ENCODE data around the gene WIPF3.

WIPF3 gene

DNA sequence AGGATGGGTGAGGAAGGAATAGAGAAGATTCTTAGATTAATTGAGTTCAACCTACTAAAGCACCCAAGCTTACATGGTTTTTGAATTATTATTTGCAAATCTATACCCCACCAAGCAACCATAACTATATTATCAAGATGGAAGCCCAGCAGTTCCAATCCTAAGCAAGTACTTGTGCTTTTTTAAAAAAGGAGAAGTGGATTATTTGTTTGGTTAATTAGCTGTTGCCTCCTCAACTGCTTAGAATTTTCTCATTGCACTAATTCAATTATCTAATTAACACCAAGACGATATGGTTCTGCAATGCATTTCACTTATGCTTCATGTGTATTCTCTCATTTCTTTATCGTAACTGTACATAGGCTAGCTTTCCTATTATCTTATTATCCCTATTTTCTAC is 27.3 kb upstream of the WIPF3 start:
- DNase-seq (ENCODE audit: low spot score): no peak
- TF ChIP-seq, protein P1, sequence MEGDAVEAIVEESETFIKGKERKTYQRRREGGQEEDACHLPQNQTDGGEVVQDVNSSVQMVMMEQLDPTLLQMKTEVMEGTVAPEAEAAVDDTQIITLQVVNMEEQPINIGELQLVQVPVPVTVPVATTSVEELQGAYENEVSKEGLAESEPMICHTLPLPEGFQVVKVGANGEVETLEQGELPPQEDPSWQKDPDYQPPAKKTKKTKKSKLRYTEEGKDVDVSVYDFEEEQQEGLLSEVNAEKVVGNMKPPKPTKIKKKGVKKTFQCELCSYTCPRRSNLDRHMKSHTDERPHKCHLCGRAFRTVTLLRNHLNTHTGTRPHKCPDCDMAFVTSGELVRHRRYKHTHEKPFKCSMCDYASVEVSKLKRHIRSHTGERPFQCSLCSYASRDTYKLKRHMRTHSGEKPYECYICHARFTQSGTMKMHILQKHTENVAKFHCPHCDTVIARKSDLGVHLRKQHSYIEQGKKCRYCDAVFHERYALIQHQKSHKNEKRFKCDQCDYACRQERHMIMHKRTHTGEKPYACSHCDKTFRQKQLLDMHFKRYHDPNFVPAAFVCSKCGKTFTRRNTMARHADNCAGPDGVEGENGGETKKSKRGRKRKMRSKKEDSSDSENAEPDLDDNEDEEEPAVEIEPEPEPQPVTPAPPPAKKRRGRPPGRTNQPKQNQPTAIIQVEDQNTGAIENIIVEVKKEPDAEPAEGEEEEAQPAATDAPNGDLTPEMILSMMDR (IDR thresholded peaks at IDR 0.05; ENCODE audit: extremely low read depth, missing control alignments): no peak

DNA sequence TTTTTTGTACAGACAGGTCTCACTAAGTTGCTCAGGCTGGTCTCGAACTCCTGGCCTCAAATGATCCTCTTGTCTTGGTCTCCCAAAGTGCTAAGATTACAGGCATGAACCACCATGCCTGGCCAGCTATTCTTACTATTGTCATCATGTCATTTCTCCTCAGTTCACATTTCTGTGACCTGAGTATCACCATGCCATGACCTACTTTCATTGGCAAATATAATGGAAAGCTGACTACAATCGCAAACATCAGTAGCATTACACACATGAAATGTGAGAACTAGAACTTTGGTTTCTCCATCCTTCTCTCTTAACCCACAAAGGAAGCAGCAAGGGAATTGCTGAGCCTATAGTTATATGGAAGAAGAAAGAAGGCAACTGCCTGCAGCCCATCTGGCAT is 26.0 kb upstream of the WIPF3 start:
- DNase-seq (ENCODE audit: low spot score): no peak
- TF ChIP-seq, protein P1 (IDR thresholded peaks at IDR 0.05; ENCODE audit: extremely low read depth, missing control alignments): no peak

DNA sequence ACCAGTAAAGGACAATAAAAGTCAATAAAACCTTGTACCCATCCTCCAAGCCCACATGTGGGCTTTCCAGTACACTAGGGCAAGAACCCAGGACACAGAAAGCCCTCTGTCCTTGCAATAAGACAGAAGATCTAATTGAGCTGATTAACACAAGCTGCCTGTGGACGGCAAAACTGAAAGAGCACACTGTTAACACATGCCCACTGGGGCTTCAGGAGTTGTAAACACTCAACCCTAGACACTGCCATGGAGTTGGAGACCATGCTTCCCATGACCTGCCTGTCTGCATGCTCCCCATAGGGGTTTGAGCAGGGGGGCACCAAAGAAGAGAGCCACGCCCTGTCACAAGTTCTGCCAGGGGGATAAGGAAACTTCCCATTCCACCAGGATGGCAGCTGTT is 22.6 kb upstream of the WIPF3 start:
- DNase-seq (ENCODE audit: low spot score): no peak
- TF ChIP-seq, protein P1 (IDR thresholded peaks at IDR 0.05; ENCODE audit: extremely low read depth, missing control alignments): no peak

DNA sequence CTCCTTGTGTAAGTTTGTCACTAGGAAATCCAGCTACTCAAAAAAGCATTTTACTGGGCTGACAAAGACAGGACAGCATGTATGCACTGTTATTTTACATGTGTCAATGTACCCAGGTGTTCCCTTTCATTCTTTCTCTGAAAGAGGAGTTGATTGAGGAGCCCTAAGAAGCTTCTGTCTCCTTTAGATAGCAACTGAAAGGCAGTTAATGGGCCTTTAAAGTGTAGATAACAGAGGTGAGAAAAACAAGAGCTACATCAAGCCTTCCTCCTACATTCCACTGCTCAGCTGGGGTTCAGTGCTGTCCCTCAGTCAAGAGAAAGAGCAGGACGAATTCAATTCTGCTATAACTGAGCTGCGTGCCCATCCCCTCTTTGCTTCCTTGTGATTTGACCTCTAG is 12.8 kb upstream of the WIPF3 start:
- TF ChIP-seq, protein P1 (IDR thresholded peaks at IDR 0.05; ENCODE audit: extremely low read depth, missing control alignments): no peak
- DNase-seq (ENCODE audit: low spot score): no peak

DNA sequence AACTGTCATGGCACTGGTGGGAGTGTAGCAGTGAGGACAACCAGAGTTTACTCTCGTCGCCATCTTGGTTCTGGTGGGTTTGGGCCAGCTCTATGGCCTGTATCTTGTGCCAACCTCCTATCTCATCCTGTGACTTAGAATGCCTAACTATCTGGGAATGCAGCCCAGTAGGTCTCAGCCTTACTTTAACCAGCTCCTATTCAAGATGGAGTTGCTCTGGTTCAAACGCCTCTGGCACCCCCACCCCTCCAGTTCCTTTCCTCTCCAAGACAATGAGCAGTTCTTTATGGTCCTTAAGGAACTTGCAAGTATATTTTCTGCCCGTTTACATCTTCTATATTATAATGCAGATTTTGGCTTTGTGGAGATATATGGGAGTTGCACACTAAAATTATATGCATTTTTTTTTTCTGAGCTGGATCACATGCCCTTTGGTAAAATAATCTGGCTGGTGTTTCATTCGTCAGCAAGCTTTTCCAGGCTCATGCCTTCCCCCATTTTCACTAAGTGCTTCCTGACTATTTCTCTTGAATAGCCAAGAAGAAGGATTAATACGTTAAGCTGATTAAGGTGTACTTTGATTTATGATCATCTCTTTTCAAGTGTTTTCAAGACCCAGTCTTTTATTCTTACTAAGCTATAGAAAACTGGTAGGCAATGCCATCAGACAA is 11.2 kb upstream of the WIPF3 start:
- DNase-seq (ENCODE audit: low spot score): no peak
- TF ChIP-seq, protein P1 (IDR thresholded peaks at IDR 0.05; ENCODE audit: extremely low read depth, missing control alignments): no peak

DNA sequence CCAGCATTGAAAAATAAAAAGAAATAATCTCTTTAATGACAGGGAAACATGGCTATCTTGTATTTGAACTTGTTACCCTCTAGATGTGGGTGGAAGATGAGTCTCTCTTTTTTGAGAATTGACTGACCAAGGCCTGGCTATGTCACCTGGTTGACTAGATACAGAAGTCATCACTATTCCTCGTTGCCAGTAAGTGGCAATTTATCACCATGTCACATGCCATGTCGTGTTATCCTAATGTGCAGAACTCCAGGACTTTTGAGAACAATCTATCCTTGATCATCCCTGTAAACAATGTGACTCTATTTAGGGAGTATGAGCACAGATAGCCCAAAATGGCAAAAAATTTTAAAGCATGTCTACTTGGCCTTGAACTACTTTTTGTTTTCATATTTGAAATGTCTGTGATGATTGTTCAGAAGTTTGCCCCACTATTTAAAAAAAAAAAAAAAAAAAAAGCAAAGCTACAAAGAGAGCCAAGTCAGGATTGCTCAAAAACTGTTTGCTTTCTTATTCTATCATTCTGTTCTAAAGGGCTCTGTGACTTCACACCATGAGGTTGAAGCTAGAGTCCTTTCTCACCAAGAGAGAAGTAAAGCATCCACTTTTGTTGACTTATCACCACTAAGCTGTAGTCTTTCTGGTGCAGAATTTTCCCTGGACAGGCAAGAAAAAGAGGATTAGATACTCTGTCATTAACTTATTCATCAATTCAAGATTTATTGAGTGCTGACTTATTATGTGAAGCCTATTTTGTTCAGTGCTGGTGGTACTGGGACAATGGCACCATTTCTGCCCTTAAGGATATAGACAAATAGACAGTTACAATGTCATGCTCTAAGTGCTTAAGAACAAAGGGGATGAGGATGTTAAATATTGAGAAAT is 10.4 kb upstream of the WIPF3 start:
- DNase-seq (ENCODE audit: low spot score): no peak
- TF ChIP-seq, protein P1 (IDR thresholded peaks at IDR 0.05; ENCODE audit: extremely low read depth, missing control alignments): no peak

Data from GM20000 (cell line).